ENCODE data around the gene CCL15. TPM values are rescaled to one million over a fixed set of nuclear protein-coding genes. Genes with fewer than 3 reads are reported as not detected.
A peak's percentile ranks its signal among the peaks of the same experiment; 100 is the strongest.
"Not testable (repeated sequence)": the region's sequence is repeated elsewhere in the genome, so short reads cannot be mapped to it uniquely, and the experiment has no call there.

CCL15 gene
- total RNA-seq, 1 donor from 2014 or later = not detected

DNA sequence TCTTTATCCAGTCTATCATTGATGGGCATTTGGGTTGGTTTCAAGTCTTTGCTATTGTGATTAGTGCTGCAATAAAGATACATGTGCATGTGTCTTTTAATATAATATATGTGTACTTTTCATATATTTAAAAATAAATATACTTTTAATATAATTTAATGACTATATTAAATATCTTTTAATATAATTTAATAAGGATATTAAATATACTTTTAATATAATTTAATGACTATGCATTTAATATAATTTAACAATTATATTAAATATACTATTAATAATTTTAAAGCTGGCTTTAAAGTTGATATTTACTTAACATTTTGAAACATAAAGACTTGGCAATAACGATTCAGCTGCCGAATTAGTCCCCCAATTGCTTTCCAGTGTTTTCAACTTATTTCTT is 15.2 kb upstream of the CCL15 start:
- DNase-seq (ENCODE audit: low spot score, unreplicated experiment) = no peak
- H3K27ac Mint-ChIP-seq = no peak overlapping the region
- TF ChIP-seq, protein P1, sequence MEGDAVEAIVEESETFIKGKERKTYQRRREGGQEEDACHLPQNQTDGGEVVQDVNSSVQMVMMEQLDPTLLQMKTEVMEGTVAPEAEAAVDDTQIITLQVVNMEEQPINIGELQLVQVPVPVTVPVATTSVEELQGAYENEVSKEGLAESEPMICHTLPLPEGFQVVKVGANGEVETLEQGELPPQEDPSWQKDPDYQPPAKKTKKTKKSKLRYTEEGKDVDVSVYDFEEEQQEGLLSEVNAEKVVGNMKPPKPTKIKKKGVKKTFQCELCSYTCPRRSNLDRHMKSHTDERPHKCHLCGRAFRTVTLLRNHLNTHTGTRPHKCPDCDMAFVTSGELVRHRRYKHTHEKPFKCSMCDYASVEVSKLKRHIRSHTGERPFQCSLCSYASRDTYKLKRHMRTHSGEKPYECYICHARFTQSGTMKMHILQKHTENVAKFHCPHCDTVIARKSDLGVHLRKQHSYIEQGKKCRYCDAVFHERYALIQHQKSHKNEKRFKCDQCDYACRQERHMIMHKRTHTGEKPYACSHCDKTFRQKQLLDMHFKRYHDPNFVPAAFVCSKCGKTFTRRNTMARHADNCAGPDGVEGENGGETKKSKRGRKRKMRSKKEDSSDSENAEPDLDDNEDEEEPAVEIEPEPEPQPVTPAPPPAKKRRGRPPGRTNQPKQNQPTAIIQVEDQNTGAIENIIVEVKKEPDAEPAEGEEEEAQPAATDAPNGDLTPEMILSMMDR (IDR thresholded peaks at IDR 0.05; ENCODE audit: unreplicated experiment) = no peak
- no peaks in the 10 kb centered on the region for H3K36me3 Mint-ChIP-seq (ENCODE audit: insufficient read depth)
- H3K4me3 Mint-ChIP-seq (ENCODE audit: low read depth) = no peak overlapping the region
- no peaks in the 10 kb centered on the region for H3K27me3 Mint-ChIP-seq
- peaks cover 21% of the 10 kb centered on the region for H3K9me3 Mint-ChIP-seq (ENCODE audit: low read depth)
- peaks cover 9% of the 10 kb centered on the region for H3K4me1 Mint-ChIP-seq (ENCODE audit: low read depth)

DNA sequence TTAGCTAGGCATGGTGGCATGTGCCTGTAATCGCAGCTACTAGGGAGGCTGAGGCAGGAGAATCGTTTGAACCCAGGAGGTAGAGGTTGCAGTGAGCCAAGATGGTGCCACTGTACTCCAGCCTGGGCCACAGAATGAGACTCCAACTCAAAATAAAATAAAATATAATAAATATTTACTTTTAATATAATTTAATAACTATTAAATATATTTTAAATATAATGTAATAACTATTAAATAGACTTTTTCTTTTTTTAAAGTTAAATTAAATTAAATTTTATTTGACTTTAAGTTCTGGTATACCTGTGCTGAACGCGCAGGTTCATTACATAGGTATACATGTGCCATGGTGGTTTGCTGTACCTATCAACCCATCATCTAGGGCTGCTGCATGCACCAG is 14.5 kb upstream of the CCL15 start:
- not testable (repeated sequence) for H3K4me3 Mint-ChIP-seq (ENCODE audit: low read depth); H3K4me1 Mint-ChIP-seq (ENCODE audit: low read depth); H3K27ac Mint-ChIP-seq; H3K36me3 Mint-ChIP-seq (ENCODE audit: insufficient read depth); H3K27me3 Mint-ChIP-seq; DNase-seq (ENCODE audit: low spot score, unreplicated experiment)
- peaks cover 27% of the 10 kb centered on the region for H3K9me3 Mint-ChIP-seq (ENCODE audit: low read depth)

DNA sequence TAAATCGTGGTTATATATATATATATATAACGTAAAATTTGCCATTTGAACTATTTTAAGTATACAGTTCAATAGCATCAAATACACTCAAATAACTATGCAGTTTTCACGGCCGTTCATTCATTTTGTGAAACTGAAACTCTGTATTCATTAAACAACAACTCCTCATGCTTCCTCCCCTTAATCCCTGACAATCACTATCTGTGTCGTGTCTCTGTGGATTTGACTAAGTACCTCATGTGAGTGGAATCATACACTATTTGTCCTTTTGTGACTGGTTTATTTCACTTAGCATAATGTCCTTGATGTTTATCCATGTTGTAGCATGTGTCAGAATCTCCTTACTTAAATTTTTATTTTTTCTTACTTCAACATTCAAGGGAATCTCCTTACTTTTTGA is 13.6 kb upstream of the CCL15 start:
- Mint-ChIP-seq H3K27ac (no peak overlapping the region), H3K4me1 (ENCODE audit: low read depth) (no peaks in the 10 kb centered on the region), H3K4me3 (ENCODE audit: low read depth) (no peak overlapping the region)

DNA sequence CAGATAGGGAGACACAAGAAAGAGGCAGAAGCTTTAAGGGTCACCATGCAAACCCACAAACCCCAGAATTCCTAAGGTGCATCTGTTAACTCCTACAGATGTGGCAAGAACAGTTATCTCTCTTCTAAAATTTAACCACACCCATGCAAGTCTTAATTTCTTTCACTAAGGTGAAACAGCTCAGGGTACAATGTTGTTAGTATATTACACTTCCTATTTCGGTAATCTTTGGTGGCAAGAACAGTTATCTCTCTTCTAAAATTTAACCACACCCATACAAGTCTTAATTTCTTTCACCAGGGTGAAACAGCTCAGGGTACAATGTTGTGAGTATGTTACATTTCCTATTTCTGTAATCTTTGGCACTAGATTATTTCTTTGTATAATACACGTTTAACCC is 9.8 kb upstream of the CCL15 start:
- H3K4me1 Mint-ChIP-seq (ENCODE audit: low read depth) = peaks cover 5% of the 10 kb centered on the region
- DNase-seq (ENCODE audit: low spot score, unreplicated experiment) = no peak
- peaks cover 7% of the 10 kb centered on the region for H3K36me3 Mint-ChIP-seq (ENCODE audit: insufficient read depth)
- H3K27me3 Mint-ChIP-seq = no peaks in the 10 kb centered on the region
- H3K9me3 Mint-ChIP-seq (ENCODE audit: low read depth) = peaks cover 44% of the 10 kb centered on the region
- TF ChIP-seq, protein P1 (IDR thresholded peaks at IDR 0.05; ENCODE audit: unreplicated experiment) = no peak
- H3K4me3 Mint-ChIP-seq (ENCODE audit: low read depth) = no peak overlapping the region
- no peak overlapping the region for H3K27ac Mint-ChIP-seq

More for the DNA sequence above, 13.6 kb upstream of the CCL15 start:
- TF ChIP-seq, protein P1 (IDR thresholded peaks at IDR 0.05; ENCODE audit: unreplicated experiment) = no peak
- Mint-ChIP-seq H3K27me3 (no peaks in the 10 kb centered on the region), H3K36me3 (ENCODE audit: insufficient read depth) (peaks cover 3% of the 10 kb centered on the region), H3K9me3 (ENCODE audit: low read depth) (peaks cover 27% of the 10 kb centered on the region)
- DNase-seq (ENCODE audit: low spot score, unreplicated experiment) = no peak

DNA sequence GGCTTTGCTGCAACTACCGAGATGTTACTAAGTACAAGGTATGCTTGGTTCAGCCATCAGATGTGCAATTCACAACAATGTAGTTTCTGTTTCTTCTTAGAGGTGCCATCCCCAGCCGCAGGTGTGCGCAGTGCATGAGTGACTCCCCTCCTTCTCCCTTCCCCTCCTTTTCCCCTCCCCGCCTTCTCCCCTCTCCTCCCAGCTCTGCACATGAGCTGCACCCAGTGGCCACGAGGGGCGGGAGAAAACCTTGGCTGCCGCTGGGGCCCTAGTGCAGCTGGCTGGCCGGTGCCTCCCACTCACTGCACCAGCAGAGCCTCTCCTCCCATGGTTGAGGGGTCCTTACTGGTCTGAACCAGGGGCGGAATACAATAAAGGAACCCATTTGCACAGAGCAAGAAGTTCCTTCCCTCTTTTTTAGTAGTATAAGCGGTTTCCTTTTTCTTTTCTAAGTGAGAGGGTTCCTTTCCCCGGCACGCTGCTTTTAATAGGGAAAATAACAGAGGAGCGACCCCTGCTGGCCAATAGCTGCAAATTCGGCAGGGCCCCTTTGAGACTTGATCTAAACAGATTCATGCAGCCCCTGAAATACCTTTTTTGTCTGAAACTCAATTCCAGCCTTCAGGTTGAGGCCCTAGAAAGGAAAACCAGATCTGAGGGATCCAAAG is 7.8 kb upstream of the CCL15 start:
- peaks cover 18% of the 10 kb centered on the region for H3K4me1 Mint-ChIP-seq (ENCODE audit: low read depth)
- H3K36me3 Mint-ChIP-seq (ENCODE audit: insufficient read depth) = peaks cover 7% of the 10 kb centered on the region
- TF ChIP-seq, protein P1 (IDR thresholded peaks at IDR 0.05; ENCODE audit: unreplicated experiment) = peak; percentile 18
- H3K9me3 Mint-ChIP-seq (ENCODE audit: low read depth) = peaks cover 44% of the 10 kb centered on the region
- DNase-seq (ENCODE audit: low spot score, unreplicated experiment) = no peak
- no peaks in the 10 kb centered on the region for H3K27me3 Mint-ChIP-seq
- no peak overlapping the region for H3K27ac Mint-ChIP-seq
- no peak overlapping the region for H3K4me3 Mint-ChIP-seq (ENCODE audit: low read depth)

DNA sequence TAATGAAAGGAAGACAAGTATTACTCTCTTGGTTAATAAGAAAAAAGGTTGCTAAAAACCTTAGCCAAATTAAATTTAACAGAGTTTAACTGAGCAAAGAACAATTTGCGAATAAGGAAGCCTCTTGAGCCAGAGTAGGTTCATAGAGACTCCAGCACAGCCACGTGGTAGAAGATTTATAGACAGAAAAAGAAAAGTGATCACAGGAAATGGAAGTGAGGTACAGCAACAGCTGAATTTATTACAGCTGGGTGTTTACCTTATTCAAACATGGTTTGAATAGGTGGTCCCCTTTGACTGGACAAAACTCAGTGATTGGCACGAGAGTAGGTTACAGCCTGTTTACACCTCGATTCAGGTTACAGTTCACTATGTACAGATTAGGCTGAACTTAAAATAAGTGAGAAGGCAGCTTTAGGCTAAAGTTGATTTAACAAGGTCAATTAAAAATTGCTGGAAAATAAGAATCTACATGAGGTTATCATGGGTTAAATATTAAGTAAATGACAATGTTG is 3.3 kb upstream of the CCL15 start:
- Mint-ChIP-seq H3K27me3 (no peaks in the 10 kb centered on the region), H3K4me3 (ENCODE audit: low read depth) (no peak overlapping the region), H3K4me1 (ENCODE audit: low read depth) (peaks cover 43% of the 10 kb centered on the region), H3K9me3 (ENCODE audit: low read depth) (peaks cover 17% of the 10 kb centered on the region), H3K36me3 (ENCODE audit: insufficient read depth) (peaks cover 4% of the 10 kb centered on the region), H3K27ac (no peak overlapping the region)
- TF ChIP-seq, protein P1 (IDR thresholded peaks at IDR 0.05; ENCODE audit: unreplicated experiment) = no peak
- DNase-seq (ENCODE audit: low spot score, unreplicated experiment) = no peak
